Raji (cell line): ENCODE results near the gene MTCL1.

Experiments used
- POLR2A ChIP-seq: IDR thresholded peaks from 2 replicates; pipeline ENCODE4 v1.6.1; 2011; ENCODE audit warnings: low read depth, low read length, control low read depth; ENCODE audit not compliant: insufficient read depth

MTCL1 gene

GRCh38 chr18:8876887-8877286 lies 171.5 kb downstream of the MTCL1 start:
- no peak for TF ChIP-seq POLR2A

GRCh38 chr18:8881103-8881502 lies 175.7 kb downstream of the MTCL1 start:
- TF ChIP-seq POLR2A = no peak
